IgD-negative memory B cell (primary cell): Measurements from ENCODE around the gene MRTFA. TPM values are rescaled to one million over a fixed set of nuclear protein-coding genes. Genes with fewer than 3 reads are reported as not detected.
A peak's percentile ranks its signal among the peaks of the same experiment; 100 is the strongest.
"Not testable (repeated sequence)": the region's sequence is repeated elsewhere in the genome, so short reads cannot be mapped to it uniquely, and the experiment has no call there.

Experiments
- H3K27ac Mint-ChIP-seq, 3 donors: one replicate each; pipeline ENCODE4 v1.8.0; 2020 to 2022; ENCODE audit warnings: mild to moderate bottlenecking in 3 of 3, mixed read lengths in 3 of 3, moderate library complexity in 1 of 3
- H3K27me3 Mint-ChIP-seq: one replicate; pipeline ENCODE4 v1.8.0; 2021; ENCODE audit warnings: mixed read lengths
- H3K36me3 Mint-ChIP-seq: one replicate; pipeline ENCODE4 v1.8.0; 2020; ENCODE audit warnings: mild to moderate bottlenecking, mixed read lengths
- H3K4me1 Mint-ChIP-seq, 3 donors: one replicate each; pipeline ENCODE4 v1.8.0; 2020 to 2022; ENCODE audit warnings: mixed read lengths in 3 of 3, mild to moderate bottlenecking in 1 of 3
- H3K4me3 Mint-ChIP-seq, 4 donors: one replicate each; pipeline ENCODE4 v1.8.0; 2020 to 2022; ENCODE audit warnings: mild to moderate bottlenecking in 4 of 4, mixed read lengths in 4 of 4, moderate library complexity in 3 of 4
- H3K9me3 Mint-ChIP-seq, 3 donors: one replicate each; pipeline ENCODE4 v1.8.0; 2020 to 2021; ENCODE audit warnings: mixed read lengths in 3 of 3, mild to moderate bottlenecking in 1 of 3
- polyA plus RNA-seq: library from polyadenylated mRNA; unstranded; fragments of 300-500 nt; fragmentation: Illumina TruSeq; gene quantifications from one replicate; pipeline ENCODE4 v1.2.3, GENCODE V29; 2021

MRTFA gene
- polyA plus RNA-seq, 1 donor from 2014 or later: 17.2 TPM

DNA sequence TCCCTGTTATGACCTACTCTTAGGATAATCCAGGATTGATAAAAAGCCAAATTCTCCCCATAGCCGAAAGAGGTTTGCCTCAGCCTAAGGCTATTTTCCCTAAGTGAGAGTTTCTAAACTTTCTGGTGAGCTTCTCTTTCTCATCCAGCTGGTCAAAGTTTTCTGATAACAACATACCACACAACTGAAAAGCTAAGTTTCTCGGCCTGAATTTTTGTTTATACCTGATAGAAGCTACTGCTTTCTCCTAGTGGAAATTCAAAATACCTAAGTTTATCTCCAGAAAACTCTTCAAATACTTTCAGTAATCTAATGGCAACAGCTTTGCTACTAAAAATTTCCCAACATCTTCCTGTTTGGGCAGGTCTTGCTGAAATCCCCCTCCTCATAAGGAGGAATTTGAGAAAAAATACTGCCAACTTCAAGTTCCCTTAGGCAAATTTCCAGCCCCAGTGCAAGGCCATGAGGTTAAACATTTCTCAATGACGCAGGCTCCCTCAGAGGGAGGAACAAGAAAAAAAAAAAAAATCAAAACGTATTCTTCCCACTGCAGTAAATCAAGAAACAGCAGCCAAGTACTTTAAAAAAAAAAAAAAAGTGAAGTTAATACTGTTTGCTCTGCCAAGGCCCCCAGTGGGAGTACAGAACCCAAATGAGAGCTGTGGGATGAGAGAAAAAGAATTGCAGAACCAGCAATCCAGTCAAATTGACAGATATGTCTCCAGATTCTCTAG, 127.0 kb downstream of the MRTFA start:
- Mint-ChIP-seq H3K4me1 (peaks cover 5 to 19% (median 17%) of the 10 kb centered on the region in 3 donors), H3K4me3 (no peak overlapping the region), H3K36me3 (no peaks in the 10 kb centered on the region), H3K27ac (no peak overlapping the region), H3K9me3 (no peaks in the 10 kb centered on the region), H3K27me3 (no peaks in the 10 kb centered on the region)

DNA sequence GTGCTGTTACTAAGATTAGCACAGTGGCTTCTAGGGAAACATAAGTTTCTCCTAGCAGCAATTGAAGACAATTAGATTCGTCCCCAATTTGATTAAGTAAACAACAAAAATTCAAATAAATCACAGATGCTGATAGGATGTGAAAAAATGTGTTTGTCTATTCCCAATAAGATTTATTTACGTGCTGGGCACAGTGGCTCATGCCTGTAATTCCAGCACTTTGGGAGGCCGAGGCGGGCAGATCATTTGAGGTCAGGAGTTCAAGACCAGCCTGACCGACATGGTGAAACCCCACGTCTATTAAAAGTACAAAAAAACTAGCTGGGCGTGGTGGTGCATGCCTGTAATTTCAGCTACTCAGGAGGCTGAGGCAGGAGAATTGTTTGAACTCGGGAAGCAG, 128.5 kb downstream of the MRTFA start:
- not testable (repeated sequence) for H3K4me3 Mint-ChIP-seq, H3K36me3 Mint-ChIP-seq, H3K27ac Mint-ChIP-seq, H3K27me3 Mint-ChIP-seq, H3K9me3 Mint-ChIP-seq
- H3K4me1 Mint-ChIP-seq: peaks cover 7 to 23% (median 22%) of the 10 kb centered on the region in 3 donors

DNA sequence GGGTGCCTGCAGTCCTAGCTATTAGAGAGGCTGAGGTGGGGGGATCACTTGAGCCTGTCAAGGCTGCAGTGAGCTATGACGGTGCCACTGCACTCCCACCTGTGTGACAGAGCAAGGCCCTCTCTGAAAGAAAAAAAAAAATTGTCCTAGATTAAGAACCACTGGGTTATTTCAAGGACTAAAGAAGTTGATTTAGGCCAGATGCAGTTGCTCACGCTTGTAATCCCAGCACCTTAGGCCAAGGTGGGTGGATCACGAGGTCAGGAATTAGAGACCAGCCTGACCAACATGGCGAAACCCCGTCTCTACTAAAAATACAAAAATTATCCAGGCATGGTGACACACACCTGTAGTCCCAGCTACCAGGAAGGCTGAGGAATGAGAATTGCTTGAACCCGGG, 129.0 kb downstream of the MRTFA start:
- Mint-ChIP-seq H3K36me3 (no peaks in the 10 kb centered on the region), H3K4me3 (no peak overlapping the region), H3K9me3 (no peaks in the 10 kb centered on the region), H3K27ac (no peak overlapping the region), H3K4me1 (peaks cover 7 to 23% (median 22%) of the 10 kb centered on the region in 3 donors), H3K27me3 (no peaks in the 10 kb centered on the region)

DNA sequence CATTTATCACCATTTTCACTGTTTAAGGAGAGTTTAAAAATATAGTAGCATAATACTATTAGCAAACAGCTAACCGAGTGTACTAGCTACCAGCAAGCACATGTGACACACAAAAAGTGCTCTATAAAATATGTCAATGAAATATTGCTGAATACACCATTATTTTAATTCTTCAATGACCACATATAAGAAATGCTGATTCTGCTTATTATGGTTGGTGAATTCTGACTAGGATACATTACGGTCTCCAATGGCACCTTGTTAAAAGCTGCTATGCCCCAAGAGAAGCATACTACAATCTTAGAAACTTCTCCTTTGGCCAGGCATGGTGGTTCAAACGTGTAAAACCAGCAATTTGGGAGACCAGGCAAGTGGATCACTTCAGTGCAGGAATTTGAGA, 129.8 kb downstream of the MRTFA start:
- Mint-ChIP-seq H3K36me3 (no peaks in the 10 kb centered on the region), H3K9me3 (no peaks in the 10 kb centered on the region), H3K4me1 (peaks cover 7 to 23% (median 22%) of the 10 kb centered on the region in 3 donors), H3K27me3 (no peaks in the 10 kb centered on the region), H3K4me3 (no peak overlapping the region), H3K27ac (no peak overlapping the region)

- H3K4me1 Mint-ChIP-seq: peaks cover 5 to 23% (median 20%) of the 10 kb centered on the region in 3 donors
- H3K9me3 Mint-ChIP-seq: no peaks in the 10 kb centered on the region
- H3K36me3 Mint-ChIP-seq: no peaks in the 10 kb centered on the region
- no peaks in the 10 kb centered on the region for H3K27me3 Mint-ChIP-seq
- H3K27ac Mint-ChIP-seq: peak overlapping the region in 2 of 3 donors; percentile 23 to 35
- H3K4me3 Mint-ChIP-seq: no peak overlapping the region
Measured at GRCh38 chr22:40504285-40505249, 132.0 kb downstream of the MRTFA start.

DNA sequence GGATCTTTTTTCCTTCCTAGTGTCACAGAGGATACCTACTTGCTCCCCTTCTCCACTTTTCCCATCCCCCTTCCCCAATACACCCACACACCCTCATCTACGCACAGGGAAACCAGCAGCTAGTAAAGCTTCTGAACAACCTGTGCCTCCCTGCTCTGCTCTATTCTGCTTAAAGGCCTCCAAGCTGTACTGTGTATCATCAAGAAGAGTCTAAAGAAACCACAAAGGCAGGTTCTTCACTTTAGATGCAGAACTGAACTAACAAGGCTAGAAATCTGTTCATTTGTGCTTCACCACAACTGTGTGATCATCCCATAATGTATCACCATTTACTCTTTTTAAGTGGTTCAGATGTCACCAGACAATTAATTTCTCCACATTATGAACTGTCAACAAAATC, 133.6 kb downstream of the MRTFA start:
- no peaks in the 10 kb centered on the region for H3K27me3 Mint-ChIP-seq
- H3K4me1 Mint-ChIP-seq: peaks cover 5 to 15% (median 13%) of the 10 kb centered on the region in 3 donors
- peak overlapping the region in 2 of 3 donors; percentile 31 to 40 for H3K27ac Mint-ChIP-seq
- H3K4me3 Mint-ChIP-seq: no peak overlapping the region
- no peaks in the 10 kb centered on the region for H3K9me3 Mint-ChIP-seq
- no peaks in the 10 kb centered on the region for H3K36me3 Mint-ChIP-seq

- H3K27ac Mint-ChIP-seq, H3K36me3 Mint-ChIP-seq, H3K9me3 Mint-ChIP-seq, H3K4me3 Mint-ChIP-seq, H3K27me3 Mint-ChIP-seq: not testable (repeated sequence)
- H3K4me1 Mint-ChIP-seq: peaks cover 10 to 17% (median 12%) of the 10 kb centered on the region in 3 donors
Measured at GRCh38 chr22:40500465-40500786, 136.1 kb downstream of the MRTFA start.

- peaks cover under 1 to 12% (median 7%) of the 10 kb centered on the region in 3 donors for H3K4me1 Mint-ChIP-seq
- no peaks in the 10 kb centered on the region for H3K9me3 Mint-ChIP-seq
- H3K27me3 Mint-ChIP-seq: no peaks in the 10 kb centered on the region
- no peak overlapping the region for H3K4me3 Mint-ChIP-seq
- H3K36me3 Mint-ChIP-seq: no peaks in the 10 kb centered on the region
- no peak overlapping the region for H3K27ac Mint-ChIP-seq
Measured at GRCh38 chr22:40499209-40499623, 137.3 kb downstream of the MRTFA start.

- H3K27me3 Mint-ChIP-seq: no peaks in the 10 kb centered on the region
- H3K9me3 Mint-ChIP-seq: no peaks in the 10 kb centered on the region
- no peaks in the 10 kb centered on the region for H3K36me3 Mint-ChIP-seq
- no peak overlapping the region for H3K4me3 Mint-ChIP-seq
- H3K27ac Mint-ChIP-seq: peak overlapping the region in 2 of 3 donors; percentile 42 to 46
- H3K4me1 Mint-ChIP-seq: peaks cover 4 to 12% (median 10%) of the 10 kb centered on the region in 3 donors
Measured at GRCh38 chr22:40498420-40499208, 137.9 kb downstream of the MRTFA start.

DNA sequence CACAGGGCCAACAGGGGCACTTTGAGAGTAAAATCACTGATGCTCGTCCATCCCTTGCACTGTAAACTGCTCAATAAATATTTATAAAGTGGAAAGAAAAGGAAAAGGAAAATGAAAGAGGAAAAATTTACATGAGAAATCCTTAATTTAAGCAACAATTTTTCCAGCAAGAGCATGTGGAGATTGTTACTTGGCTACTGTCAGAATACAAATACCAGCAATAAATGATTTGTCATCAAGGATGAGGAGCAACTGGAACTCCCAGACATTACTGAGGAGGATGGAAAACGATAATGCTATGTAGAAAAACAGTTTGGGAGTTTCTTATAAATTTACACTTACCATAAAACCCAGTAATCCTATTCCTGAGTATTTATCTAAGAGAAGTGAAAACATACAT, 143.1 kb downstream of the MRTFA start:
- peaks cover 2% of the 10 kb centered on the region for H3K27me3 Mint-ChIP-seq
- peak overlapping the region; percentile 93 to 98 (median 93) for H3K27ac Mint-ChIP-seq
- no peaks in the 10 kb centered on the region for H3K36me3 Mint-ChIP-seq
- peaks cover 21 to 32% (median 31%) of the 10 kb centered on the region in 3 donors for H3K4me1 Mint-ChIP-seq
- no peaks in the 10 kb centered on the region for H3K9me3 Mint-ChIP-seq
- peak overlapping the region in 1 of 4 donors; percentile 59 for H3K4me3 Mint-ChIP-seq

DNA sequence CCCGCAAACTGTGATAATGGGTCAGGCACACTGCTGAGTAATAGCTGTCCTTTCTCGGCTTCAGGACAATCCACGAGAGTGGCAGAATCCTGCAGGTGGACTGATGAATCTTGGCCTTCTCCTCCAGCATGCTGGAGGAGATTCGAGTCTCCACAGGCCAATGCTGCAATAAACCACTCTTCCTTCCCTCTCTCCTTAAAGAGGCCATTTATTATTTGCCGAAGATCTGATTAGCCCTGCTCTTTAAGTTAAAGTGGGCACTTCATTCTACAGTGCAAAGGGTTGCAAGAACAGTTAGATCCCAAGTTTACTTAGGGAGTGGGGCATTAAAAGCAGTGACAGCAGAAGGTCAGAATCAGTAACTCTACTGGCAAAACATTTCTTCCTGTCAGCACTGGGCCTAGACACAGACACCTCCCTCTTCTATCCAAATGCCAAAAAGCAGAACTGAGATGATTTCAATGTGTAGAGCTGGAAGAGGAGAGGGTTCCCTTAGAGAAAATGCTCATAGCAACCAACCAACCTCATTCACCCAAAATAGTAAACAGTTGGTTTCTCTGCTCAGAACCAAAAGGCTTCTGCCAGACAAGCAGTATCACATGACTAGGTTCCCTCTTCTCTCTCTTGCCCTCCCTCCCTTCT, 144.4 kb downstream of the MRTFA start:
- Mint-ChIP-seq H3K36me3 (no peaks in the 10 kb centered on the region), H3K9me3 (no peaks in the 10 kb centered on the region), H3K27me3 (peaks cover 2% of the 10 kb centered on the region), H3K4me3 (peak overlapping the region in 3 of 4 donors; percentile 23 to 91 (median 41)), H3K4me1 (peaks cover 27 to 38% (median 37%) of the 10 kb centered on the region in 3 donors), H3K27ac (peak overlapping the region; percentile 93 to 98 (median 93))

GRCh38 chr22:40487663-40488249, 148.8 kb downstream of the MRTFA start:
- H3K9me3 Mint-ChIP-seq: no peaks in the 10 kb centered on the region
- H3K27ac Mint-ChIP-seq: peak overlapping the region; percentile 0 to 8 (median 3)
- no peaks in the 10 kb centered on the region for H3K36me3 Mint-ChIP-seq
- H3K4me3 Mint-ChIP-seq: no peak overlapping the region
- peaks cover 2% of the 10 kb centered on the region for H3K27me3 Mint-ChIP-seq
- H3K4me1 Mint-ChIP-seq: peaks cover 15 to 30% (median 27%) of the 10 kb centered on the region in 3 donors

- peaks cover 8 to 24% (median 22%) of the 10 kb centered on the region in 3 donors for H3K4me1 Mint-ChIP-seq
- peaks cover 1% of the 10 kb centered on the region for H3K27me3 Mint-ChIP-seq
- H3K27ac Mint-ChIP-seq: peak overlapping the region in 1 of 3 donors; percentile 8
- H3K9me3 Mint-ChIP-seq: no peaks in the 10 kb centered on the region
- H3K36me3 Mint-ChIP-seq: no peaks in the 10 kb centered on the region
- no peak overlapping the region for H3K4me3 Mint-ChIP-seq
Measured at GRCh38 chr22:40486962-40487602, 149.4 kb downstream of the MRTFA start.
